ENCODE results near the gene MXRA8.

- no peak for TF ChIP-seq YY1 (IDR thresholded peaks at IDR 0.05; ENCODE audit: insufficient read depth, insufficient read length)
- no peak for TF ChIP-seq ZNF274 (IDR thresholded peaks at IDR 0.05; ENCODE audit: low read depth, low read length)
- TF ChIP-seq SUZ12 (IDR thresholded peaks at IDR 0.05; ENCODE audit: extremely low read depth, insufficient read depth, insufficient read length) = no peak
These were observed 48.9 kb downstream of the MXRA8 start for GRCh38 chr1:1309251-1310108.

Data from NT2/D1 (cell line).